Activated CD4-positive, alpha-beta T cell treated with anti-CD3 and anti-CD28 coated beads, Interleukin-2, amount 50 U/mL, for 24 hours (primary cell): ENCODE measurements around the gene PDE4B.
"Not testable (repeated sequence)": the region's sequence is repeated elsewhere in the genome, so short reads cannot be mapped to it uniquely, and the experiment has no call there.

ENCODE experiments used
- DNase-seq, 2 donors: peaks; one replicate each; pipeline ENCODE4 v3.0.0-alpha.2; 2020; ENCODE audit warnings: low read depth in 1 of 2, low spot score in 1 of 2

Gene PDE4B

DNA sequence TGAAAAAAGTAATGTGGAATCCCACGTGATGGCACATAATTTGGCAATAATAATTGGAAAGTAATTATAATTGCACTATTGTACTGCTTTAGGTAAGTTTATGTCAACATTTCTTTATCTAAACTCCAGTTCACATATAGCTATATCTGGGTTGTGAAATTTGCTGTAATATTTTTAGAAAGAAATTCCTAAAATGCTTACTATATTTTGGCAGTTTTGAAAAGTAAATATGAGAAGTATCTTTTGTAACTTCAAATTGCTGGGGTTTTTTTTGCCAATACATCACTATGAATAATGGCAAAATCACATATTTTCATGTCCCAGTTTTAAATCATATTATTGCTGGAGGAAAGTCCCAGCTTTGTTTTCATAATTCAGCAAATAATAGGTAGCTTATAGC, 197.5 kb downstream of the PDE4B start:
- DNase-seq, result no peak

DNA sequence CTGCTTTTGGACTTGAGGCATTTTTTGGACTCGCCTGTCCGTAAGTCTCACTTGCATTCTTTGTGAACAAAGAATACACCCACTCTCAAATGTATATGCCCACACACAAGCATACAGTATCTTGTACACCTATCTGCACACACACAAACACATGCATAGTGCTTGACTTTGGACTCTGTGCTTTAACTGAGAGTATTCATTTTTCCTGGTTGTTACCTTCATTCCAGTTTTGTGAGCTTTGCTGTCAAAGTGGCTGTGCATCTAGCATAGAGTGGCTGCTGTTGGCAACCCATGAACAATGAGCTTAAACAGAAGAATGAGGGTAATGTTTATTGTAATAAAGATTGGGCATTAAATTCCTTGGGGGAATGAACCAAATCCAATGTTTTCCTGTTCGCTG, 199.0 kb downstream of the PDE4B start:
- DNase-seq, result no peak

DNA sequence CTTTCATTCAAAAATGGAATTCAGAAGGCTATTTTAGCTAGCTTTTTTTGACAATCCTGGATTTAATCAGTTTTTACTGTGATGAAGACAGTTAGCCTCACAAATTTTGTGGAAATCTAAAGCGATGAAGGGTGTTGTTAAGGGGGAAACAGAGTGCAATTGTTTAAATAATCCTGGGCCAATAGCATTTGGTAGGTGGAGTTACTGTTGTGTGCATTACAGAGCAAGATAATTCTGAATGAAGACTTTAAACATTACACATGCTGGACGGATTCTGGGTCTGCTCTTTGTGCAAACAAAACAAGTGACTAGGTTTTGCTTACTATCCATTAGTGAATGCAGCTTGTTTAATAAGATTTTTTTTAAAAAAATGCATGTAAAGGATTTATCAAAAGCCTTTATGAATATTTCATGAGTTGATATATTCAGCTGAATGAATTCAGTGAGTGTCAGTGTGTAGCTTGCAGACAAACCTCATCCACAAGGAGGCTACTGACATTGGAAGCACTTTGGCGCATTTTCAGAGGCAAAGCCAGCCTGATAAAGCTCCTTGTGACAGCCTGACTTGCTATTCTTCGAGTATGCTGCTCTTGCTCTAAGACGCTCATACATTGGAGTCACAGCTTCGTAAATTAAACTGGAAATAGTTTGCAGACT, 199.6 kb downstream of the PDE4B start:
- no peak for DNase-seq

GRCh38 chr1:65992831-65993271, 200.2 kb downstream of the PDE4B start:
- no peak for DNase-seq

- no peak for DNase-seq
These were observed 201.5 kb downstream of the PDE4B start for GRCh38 chr1:65994223-65994622.

DNA sequence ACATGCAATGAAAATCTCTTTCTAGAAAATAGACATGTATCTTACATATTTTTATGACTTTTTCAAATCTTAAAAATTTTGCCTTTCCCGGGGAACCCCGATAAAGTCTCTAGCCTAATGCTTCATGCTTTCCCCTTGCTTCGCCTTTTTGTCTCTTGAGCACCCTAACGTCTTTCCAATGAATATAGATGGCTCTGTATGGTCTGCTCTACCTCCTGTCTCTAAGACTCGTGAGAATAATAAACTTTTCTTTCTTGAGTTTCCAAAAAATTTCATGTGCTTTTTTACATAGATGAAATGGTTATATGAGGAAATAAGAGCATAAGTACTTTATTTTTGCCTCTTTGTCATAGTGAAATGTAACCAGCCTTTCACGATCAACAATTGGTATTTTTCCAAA, 202.6 kb downstream of the PDE4B start:
- no peak for DNase-seq

DNA sequence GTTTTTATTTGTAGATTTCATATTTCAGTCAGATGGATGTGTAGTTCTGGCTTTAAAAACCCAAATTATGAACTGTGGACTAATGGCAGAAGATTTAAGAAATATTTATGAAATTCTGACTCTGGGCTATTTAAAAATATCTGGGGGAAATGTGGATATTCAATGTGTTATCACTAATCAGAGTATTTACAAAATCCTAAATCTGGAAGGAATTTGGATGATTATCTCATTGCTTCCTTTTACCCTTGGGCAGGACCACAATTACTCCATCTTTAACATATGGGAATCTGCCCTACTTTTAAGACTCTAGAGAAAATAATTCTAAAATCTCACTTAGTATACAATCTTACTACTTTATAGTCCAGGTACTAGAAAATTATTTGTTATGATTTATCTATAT, 203.2 kb downstream of the PDE4B start:
- DNase-seq, result no peak

DNA sequence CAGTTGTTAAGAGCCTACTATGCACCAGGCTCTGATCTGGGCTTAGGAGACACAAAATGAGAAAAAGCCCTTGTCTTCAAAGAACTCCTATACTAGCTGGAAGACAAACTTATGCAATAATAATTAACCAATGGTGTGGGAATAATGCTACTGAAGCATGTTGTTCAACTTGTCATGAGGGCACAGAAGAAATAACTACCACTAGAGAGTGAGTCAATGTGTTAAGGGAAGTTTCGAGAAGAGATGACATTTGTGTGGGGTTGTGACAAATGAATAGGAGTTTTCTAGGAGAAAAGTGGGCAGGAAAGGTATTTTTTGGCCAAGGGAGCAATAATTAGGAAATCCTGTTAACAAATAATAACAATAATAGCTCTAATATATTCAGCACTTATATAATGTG, 205.0 kb downstream of the PDE4B start:
- DNase-seq, result no peak

DNA sequence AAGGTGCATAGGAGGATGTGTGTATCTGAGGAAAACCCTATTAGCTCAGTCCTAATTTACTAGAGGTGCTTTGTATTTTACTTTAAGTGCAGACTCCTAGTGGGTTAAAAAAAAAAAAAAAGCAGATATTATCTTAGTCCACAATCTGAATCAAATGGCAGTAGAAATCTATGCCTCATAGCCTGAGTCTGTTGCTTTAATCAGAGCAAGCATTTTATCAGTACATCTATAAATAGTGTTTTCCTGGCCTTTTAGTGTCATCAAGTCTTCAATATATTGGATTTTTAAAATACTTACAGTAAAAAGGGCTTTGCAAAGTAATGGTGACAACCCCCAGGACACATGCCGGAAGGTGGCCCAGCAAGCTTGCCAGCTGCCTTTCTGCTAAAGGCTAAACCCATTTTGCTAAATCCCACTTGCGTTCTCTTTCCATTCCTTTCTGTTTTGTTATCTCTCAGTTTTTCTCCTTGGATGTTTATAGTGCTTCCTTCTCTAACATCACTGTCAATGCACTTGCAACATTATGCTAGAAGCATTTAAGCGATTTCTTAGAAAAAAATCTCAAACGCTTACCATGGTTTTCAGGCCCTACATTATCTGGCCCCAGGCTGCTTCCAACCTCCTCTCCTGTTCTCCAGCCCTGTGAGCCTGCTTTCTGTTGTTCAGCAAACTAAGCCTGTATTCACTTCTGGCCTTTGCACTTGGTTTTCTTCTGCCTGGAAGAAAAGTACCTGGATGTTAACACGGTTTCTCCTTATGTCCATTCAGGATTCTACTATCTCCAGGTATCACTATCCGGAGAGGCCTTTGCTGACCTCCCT, 206.3 kb downstream of the PDE4B start:
- DNase-seq, result no peak

- no peak for DNase-seq
These were observed 207.4 kb downstream of the PDE4B start for GRCh38 chr1:66000033-66000637.

GRCh38 chr1:66003690-66004089, 211.0 kb downstream of the PDE4B start:
- DNase-seq, result no peak

GRCh38 chr1:66006534-66006933, 213.8 kb downstream of the PDE4B start:
- DNase-seq, result not testable (repeated sequence)

- DNase-seq, result no peak
These were observed 219.6 kb downstream of the PDE4B start for GRCh38 chr1:66012106-66012784.

DNA sequence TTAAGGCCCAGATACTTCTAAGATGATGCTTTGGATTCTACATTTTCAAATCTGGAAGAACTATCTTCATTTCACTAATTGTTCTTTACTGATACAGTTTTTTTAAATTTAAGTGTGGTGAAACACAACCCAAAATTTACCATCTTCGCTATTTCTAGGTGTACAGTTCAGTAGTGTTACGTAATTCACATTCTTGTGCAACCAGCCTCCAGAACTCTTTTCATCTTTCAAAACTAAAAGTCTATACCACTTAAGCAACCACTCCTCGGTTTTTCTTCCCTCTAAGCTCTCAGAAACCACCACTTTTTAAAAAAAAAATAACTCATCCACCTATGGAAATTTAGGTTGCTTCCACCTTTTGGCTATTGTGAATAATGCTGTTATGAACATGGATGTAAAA, 220.7 kb downstream of the PDE4B start:
- no peak for DNase-seq

GRCh38 chr1:66022904-66023620, 230.4 kb downstream of the PDE4B start:
- DNase-seq, result no peak

GRCh38 chr1:66025188-66025587, 232.5 kb downstream of the PDE4B start:
- no peak for DNase-seq

DNA sequence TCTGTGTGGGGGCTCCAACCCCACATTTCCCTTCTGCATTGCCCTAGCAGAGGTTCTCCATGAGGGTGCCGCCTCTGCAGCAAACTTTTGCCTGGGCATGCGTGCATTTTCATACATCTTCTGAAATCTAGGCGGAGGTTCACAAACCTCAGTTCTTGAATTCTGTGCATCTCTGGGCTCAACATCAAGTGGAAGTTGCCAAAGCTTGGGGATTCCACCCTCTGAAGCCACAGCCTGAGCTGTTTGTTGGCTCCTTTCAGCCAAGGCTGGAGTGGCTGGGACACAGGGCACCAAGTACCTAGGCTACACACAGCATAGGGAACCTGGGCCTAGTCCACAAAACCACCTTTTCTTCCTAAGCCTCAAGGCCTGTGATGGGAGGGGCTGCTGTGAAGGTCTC, 235.3 kb downstream of the PDE4B start:
- DNase-seq, result no peak

- no peak for DNase-seq
These were observed 241.1 kb downstream of the PDE4B start for GRCh38 chr1:66033781-66034180.

DNA sequence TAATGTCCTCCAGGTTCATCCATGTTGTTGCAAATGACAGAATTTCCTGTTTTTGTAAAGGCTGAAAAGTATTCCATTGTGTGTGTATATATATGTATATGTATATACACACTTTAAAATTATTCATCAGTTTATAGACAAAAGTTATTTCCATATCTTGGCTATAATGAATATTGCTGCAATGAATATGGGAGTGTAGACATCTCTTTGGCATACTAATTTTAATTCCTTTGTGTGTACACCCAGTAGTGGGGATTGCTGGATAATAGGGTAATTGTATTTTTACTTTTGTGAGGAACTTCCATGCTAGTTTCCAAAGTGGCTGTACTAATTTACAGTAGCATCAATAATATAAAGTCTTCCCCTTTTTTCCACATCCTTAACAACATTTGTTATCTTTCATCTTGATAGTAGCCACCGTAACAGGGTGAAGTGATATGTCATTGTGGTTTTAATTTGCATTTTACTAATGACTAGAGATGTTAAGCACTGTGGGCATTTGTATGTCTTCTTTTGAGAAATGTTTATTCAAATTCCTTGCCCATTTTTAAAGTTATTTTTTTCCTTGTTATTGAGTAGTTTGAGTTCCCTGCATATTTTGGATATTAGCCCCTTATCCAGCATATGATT, 243.0 kb downstream of the PDE4B start:
- no peak for DNase-seq

DNA sequence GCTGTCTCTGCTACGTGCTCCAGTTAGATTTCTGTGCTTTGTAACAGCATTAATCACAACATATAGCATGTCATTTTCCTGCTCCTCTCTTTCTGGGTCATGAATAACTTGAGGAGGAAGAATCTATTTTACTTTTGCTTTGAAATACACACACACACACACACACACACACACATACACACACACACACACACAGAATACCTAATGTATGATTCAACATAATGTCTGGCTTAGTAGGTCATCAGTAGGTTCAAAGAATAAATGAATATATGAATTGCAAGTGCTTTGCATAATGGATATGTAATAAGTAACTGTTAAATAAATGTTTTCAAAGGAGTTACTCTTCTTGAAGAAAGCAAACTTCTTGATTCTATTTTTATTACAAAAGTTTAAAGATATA, 249.0 kb downstream of the PDE4B start:
- no peak for DNase-seq

- DNase-seq, result no peak
These were observed 250.5 kb downstream of the PDE4B start for GRCh38 chr1:66043186-66043585.
